GM12878 (cell line): ENCODE measurements around the gene TBC1D10B. TPM values are rescaled to one million over a fixed set of nuclear protein-coding genes. Genes with fewer than 3 reads are reported as not detected.

Experiments
- BACH1 ChIP-seq: fragments of 450-650 bp; IDR thresholded peaks from 2 replicates; pipeline ENCODE4 v1.6.1; 2017; ENCODE audit warnings: mild to moderate bottlenecking, borderline replicate concordance
- CBFB ChIP-seq: IDR thresholded peaks from 2 replicates; pipeline ENCODE4 v1.6.1; 2016; ENCODE audit warnings: antibody characterized with exemption, low read depth
- CREB1 ChIP-seq: IDR thresholded peaks from 2 replicates; pipeline ENCODE4 v1.6.1; 2012; ENCODE audit warnings: low read depth, mild to moderate bottlenecking, inconsistent platforms
- E4F1 ChIP-seq: fragments of 450-650 bp; IDR thresholded peaks from 2 replicates; pipeline ENCODE4 v1.6.1; 2018; ENCODE audit warnings: borderline replicate concordance, mild to moderate bottlenecking; ENCODE audit not compliant: partially characterized antibody
- EED ChIP-seq: sonication (generic); IDR thresholded peaks from 2 replicates; pipeline ENCODE4 v1.6.1; 2016; ENCODE audit warnings: antibody characterized with exemption, low read depth
- ELK1 ChIP-seq: IDR thresholded peaks from 2 replicates; pipeline ENCODE4 v1.6.1; 2012; ENCODE audit warnings: low read depth, low read length, improper control_type of control experiment
- FOXM1 ChIP-seq: IDR thresholded peaks from 2 replicates; pipeline ENCODE4 v1.6.1; 2012; ENCODE audit warnings: low read depth, mild to moderate bottlenecking, inconsistent platforms, low read length, moderate library complexity
- KDM1A ChIP-seq: fragments of 200-600 bp; sonication (generic); IDR thresholded peaks from 2 replicates; pipeline ENCODE4 v1.6.1; 2016; ENCODE audit warnings: borderline replicate concordance
- NFYA ChIP-seq: IDR thresholded peaks from 2 replicates; pipeline ENCODE4 v1.6.1; 2011; ENCODE audit warnings: low read depth, mild to moderate bottlenecking, low read length, improper control_type of control experiment, borderline replicate concordance
- NRF1 ChIP-seq: conservative IDR thresholded peaks from 2 replicates; pipeline ENCODE4 v1.6.1; 2011; ENCODE audit warnings: mild to moderate bottlenecking, low read depth, low read length, improper control_type of control experiment
- POLR2A ChIP-seq: IDR thresholded peaks from 2 replicates; pipeline ENCODE4 v1.6.1; 2011; ENCODE audit warnings: low read depth, mild to moderate bottlenecking, low read length
- RAD21 ChIP-seq: IDR thresholded peaks from 2 replicates; pipeline ENCODE4 v1.6.1; 2011; ENCODE audit warnings: mild to moderate bottlenecking, low read depth, low read length, moderate library complexity; ENCODE audit not compliant: insufficient read depth
- RB1 ChIP-seq: fragments of 450-650 bp; formaldehyde crosslinking; IDR thresholded peaks from 2 replicates; pipeline ENCODE4 v1.6.1; 2017; ENCODE audit warnings: mild to moderate bottlenecking, borderline replicate concordance
- RELA ChIP-seq: fragments of 450-650 bp; IDR thresholded peaks from 2 replicates; pipeline ENCODE4 v1.8.0; 2014; ENCODE audit warnings: borderline replicate concordance; ENCODE audit not compliant: partially characterized antibody
- SMAD1 ChIP-seq: fragments of 450-650 bp; IDR thresholded peaks from 2 replicates; pipeline ENCODE4 v1.6.1; 2018; ENCODE audit warnings: mild to moderate bottlenecking, low read depth; ENCODE audit not compliant: partially characterized antibody
- SMC3 ChIP-seq: IDR thresholded peaks from 2 replicates; pipeline ENCODE4 v1.6.1; 2011; ENCODE audit warnings: low read length, improper control_type of control experiment, borderline replicate concordance
- TCF12 ChIP-seq: IDR thresholded peaks from 2 replicates; pipeline ENCODE4 v1.6.1; 2011; ENCODE audit warnings: low read depth, mild to moderate bottlenecking, low read length
- TCF7 ChIP-seq: IDR thresholded peaks from 2 replicates; pipeline ENCODE4 v1.6.1; 2014; ENCODE audit warnings: antibody characterized with exemption, borderline replicate concordance
- USF2 ChIP-seq: IDR thresholded peaks from 2 replicates; pipeline ENCODE4 v1.6.1; 2011; ENCODE audit warnings: low read depth, low read length, improper control_type of control experiment, borderline replicate concordance
- ZBTB11 ChIP-seq: fragments of 450-650 bp; formaldehyde crosslinking; IDR thresholded peaks from 2 replicates; pipeline ENCODE4 v1.5.0; 2022; ENCODE audit warnings: mild to moderate bottlenecking, missing genetic modification characterization
- ZNF274 ChIP-seq: IDR thresholded peaks from one replicate; pipeline ENCODE4 v1.8.0; 2011; ENCODE audit not compliant: insufficient read length, insufficient read depth
- polyA plus RNA-seq, 11 experiments: library from polyadenylated mRNA; depleted of rRNA in 4 of 11; unstranded in 6 of 11; stranded (reverse) in 5 of 11; fragments of >200 nt; fragmentation: Nextera tagmentation in 4 of 11; fragmentation: Illumina TruSeq in 1 of 11; extraction: Ambion mirVana in 4 of 11; extraction: Trizol in 1 of 11; gene quantifications; 1 replicate in 1 of 11; 2 replicates in 10 of 11; pipeline versions ENCODE4 v1.2.1 to v1.2.3, GENCODE V29; 2011 to 2016; ENCODE audit warnings: inconsistent platforms in 2 of 11, missing spikeins in 2 of 11, low read depth in 1 of 11
- total RNA-seq, 4 experiments: library from RNA; depleted of rRNA in 3 of 4; stranded (reverse); fragments of >200 nt in 3 of 4; fragmentation: Illumina TruSeq in 1 of 4; extraction: Trizol in 1 of 4; gene quantifications; 2 replicates each; pipeline versions ENCODE4 v1.2.1 to v1.2.3, GENCODE V29; 2013 to 2021

The TBC1D10B gene
- total and polyA plus RNA-seq, 10 of the 15 experiments (the other 5 are each of a cell fraction or from before 2014, with no cell fraction given): 2.2 to 51.2 (median 11.6) TPM

- no peak for TF ChIP-seq ZBTB11 (CRISPR knock-in tag)
- TF ChIP-seq RAD21: no peak
- no peak for TF ChIP-seq FOXM1
- TF ChIP-seq BACH1: no peak
- TF ChIP-seq ELK1: no peak
- TF ChIP-seq TCF12: no peak
- TF ChIP-seq NRF1: no peak
- no peak for TF ChIP-seq EED
- no peak for TF ChIP-seq SMC3
- no peak for TF ChIP-seq CREB1
- no peak for TF ChIP-seq ZNF274
- TF ChIP-seq POLR2A: no peak
- TF ChIP-seq USF2: no peak
- TF ChIP-seq CBFB: no peak
- no peak for TF ChIP-seq TCF7
- no peak for TF ChIP-seq KDM1A
- TF ChIP-seq SMAD1: no peak
- no peak for TF ChIP-seq RELA
- TF ChIP-seq E4F1: no peak
- TF ChIP-seq NFYA: no peak
- no peak for TF ChIP-seq RB1
Measured at GRCh38 chr16:30349675-30350074, 20.6 kb downstream of the TBC1D10B start (continued).
